Neural progenitor cell (in vitro differentiated cells): ENCODE data around the gene UTP3.

Experiments
- CTCF ChIP-seq: fragments of 200-600 bp; sonication (generic); IDR thresholded peaks from 2 replicates; pipeline ENCODE4 v1.5.1; 2017; ENCODE audit warnings: antibody characterized with exemption, mild to moderate bottlenecking
- EZH2 ChIP-seq: fragments of 200-600 bp; sonication (generic); IDR thresholded peaks from 2 replicates; pipeline ENCODE4 v1.6.1; 2017; ENCODE audit warnings: antibody characterized with exemption, mild to moderate bottlenecking, moderate library complexity
- EZH2phosphoT487 ChIP-seq: fragments of 200-600 bp; sonication (generic); IDR thresholded peaks from 2 replicates; pipeline ENCODE4 v1.6.1; 2017; ENCODE audit warnings: antibody characterized with exemption

DNA sequence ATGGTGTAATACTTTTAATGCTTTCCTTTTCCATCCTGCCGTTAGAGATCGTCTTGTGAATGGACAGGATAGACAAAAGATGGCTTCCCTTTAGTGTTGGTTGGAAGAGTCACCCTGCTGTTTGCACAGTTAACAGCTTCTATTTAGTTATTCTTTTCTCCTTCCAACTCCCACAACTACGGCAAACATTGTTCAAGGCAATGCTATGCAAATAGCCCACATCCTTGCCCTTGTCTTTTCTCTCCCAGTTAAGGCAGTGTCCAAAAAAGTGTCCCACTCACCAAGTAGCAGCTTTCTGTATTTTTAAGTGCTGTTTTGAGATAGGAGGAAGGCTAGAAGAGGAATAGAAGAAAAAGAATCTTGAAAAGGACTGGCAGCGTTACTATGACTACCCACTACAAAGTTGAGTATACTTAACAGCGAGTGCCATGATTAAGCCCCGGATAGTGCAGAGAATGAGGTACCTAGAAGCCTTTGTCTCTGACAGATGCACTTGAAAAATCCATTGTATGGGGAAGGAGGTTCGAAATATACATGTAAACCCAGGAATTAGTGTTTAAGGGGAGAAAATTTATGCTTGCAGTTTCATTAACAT, 21.4 kb downstream of the UTP3 start:
- TF ChIP-seq EZH2 (no peak), CTCF (no peak), EZH2phosphoT487 (no peak)
